Inferior parietal cortex (tissue), 1 donor: ENCODE results near the gene GMCL1.
"Not testable (repeated sequence)": the region's sequence is repeated elsewhere in the genome, so short reads cannot be mapped to it uniquely, and the experiment has no call there.

Experiments used
- DNase-seq: peaks from one replicate; pipeline ENCODE4 v3.0.0-alpha.2; 2016; ENCODE audit errors: extremely low spot score

Gene GMCL1

GRCh38 chr2:69807821-69808540 is 21.5 kb upstream of the GMCL1 start:
- no peak for DNase-seq

- no peak for DNase-seq
These were observed 18.9 kb upstream of the GMCL1 start for GRCh38 chr2:69810550-69810949.

- DNase-seq = peak; percentile 43
These were observed 18.4 kb upstream of the GMCL1 start for GRCh38 chr2:69811018-69811417.

- no peak for DNase-seq
These were observed 17.9 kb upstream of the GMCL1 start for GRCh38 chr2:69811591-69811990.

GRCh38 chr2:69815717-69816116 is 13.7 kb upstream of the GMCL1 start:
- no peak for DNase-seq

- DNase-seq = peak; percentile 98
These were observed 12.4 kb upstream of the GMCL1 start for GRCh38 chr2:69816923-69817542.

GRCh38 chr2:69817729-69818501 is 11.5 kb upstream of the GMCL1 start:
- no peak for DNase-seq

- no peak for DNase-seq
These were observed 1.5 kb upstream of the GMCL1 start for GRCh38 chr2:69827796-69828540.

GRCh38 chr2:69828938-69829255 is 563 bp upstream of the GMCL1 start:
- DNase-seq = no peak

GRCh38 chr2:69830045-69830905 is 815 bp downstream of the GMCL1 start:
- no peak for DNase-seq

GRCh38 chr2:69830906-69831241 is 1.4 kb downstream of the GMCL1 start:
- DNase-seq = not testable (repeated sequence)

- no peak for DNase-seq
These were observed 2.0 kb downstream of the GMCL1 start for GRCh38 chr2:69831354-69831905.

- DNase-seq = no peak
These were observed 4.3 kb downstream of the GMCL1 start for GRCh38 chr2:69833752-69834151.

- DNase-seq = no peak
These were observed 6.2 kb downstream of the GMCL1 start for GRCh38 chr2:69835666-69836065.

GRCh38 chr2:69836316-69836715 is 6.9 kb downstream of the GMCL1 start:
- no peak for DNase-seq

GRCh38 chr2:69837533-69837932 is 8.1 kb downstream of the GMCL1 start:
- no peak for DNase-seq

- DNase-seq = no peak
These were observed 14.5 kb downstream of the GMCL1 start for GRCh38 chr2:69843993-69844392.

GRCh38 chr2:69844560-69844959 is 15.1 kb downstream of the GMCL1 start:
- DNase-seq = no peak

GRCh38 chr2:69846182-69847067 is 17.0 kb downstream of the GMCL1 start:
- no peak for DNase-seq
